Measurements from ENCODE around the gene INF2.
A peak's percentile ranks its signal among the peaks of the same experiment; 100 is the strongest.

Gene INF2

DNA sequence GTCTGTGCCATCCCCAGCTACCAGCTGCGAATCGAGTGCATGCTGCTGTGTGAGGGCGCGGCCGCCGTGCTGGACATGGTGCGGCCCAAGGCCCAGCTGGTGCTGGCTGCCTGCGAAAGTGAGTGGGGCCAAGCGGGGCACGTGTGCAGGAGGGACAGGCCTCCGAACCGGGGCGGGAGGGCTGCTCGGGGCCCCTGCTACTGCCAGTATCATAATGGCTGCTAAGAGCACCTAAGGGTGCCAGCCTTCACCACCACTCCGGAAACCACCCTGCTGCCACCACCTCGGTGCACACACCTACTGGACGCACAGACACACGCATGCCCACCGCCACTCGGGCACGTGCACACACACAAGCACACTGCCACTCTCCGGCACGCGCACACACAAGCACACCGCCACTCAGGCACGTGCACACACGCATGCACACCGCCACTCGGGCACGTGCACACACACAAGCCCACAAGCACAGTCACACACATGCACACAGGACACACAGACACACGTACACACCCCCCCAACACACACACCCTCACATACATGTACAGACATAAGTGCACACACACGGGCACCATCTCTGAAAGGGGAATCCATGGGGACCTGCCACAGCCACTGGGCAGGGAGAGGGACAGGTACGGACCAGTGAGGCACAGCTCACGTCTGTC is 20.8 kb downstream of the INF2 start:
- Histone ChIP-seq H3K4ac (ENCODE audit: low read depth in 1 of 2, low read length in 2 of 2) (no peak overlapping the region), H3K27me3 (ENCODE audit: control insufficient read depth in 1 of 2, insufficient read depth in 1 of 2, low read length in 2 of 2) (no peaks in the 10 kb centered on the region), H4K8ac (ENCODE audit: low read length) (peak overlapping the region; percentile 15), H3K79me1 (replicated peaks; ENCODE audit: low read length, poor library complexity, severe bottlenecking) (peaks cover 19% of the 10 kb centered on the region), H2BK15ac (ENCODE audit: low read depth, poor library complexity, severe bottlenecking) (no peak overlapping the region), H3K18ac (ENCODE audit: low read depth in 1 of 2, low read length in 2 of 2) (no peak overlapping the region), H3K9ac (ENCODE audit: low read length) (no peak overlapping the region), H2AFZ (ENCODE audit: low read depth, low read length) (no peak overlapping the region), H4K91ac (ENCODE audit: low read length) (peak overlapping the region; percentile 44), H3K36me3 (ENCODE audit: control insufficient read depth in 1 of 2, insufficient read depth in 2 of 2, low read depth in 1 of 2, low read length in 2 of 2) (peaks cover 71 to 89% of the 10 kb centered on the region in 2 experiments), H2BK120ac (ENCODE audit: low read depth, low read length) (no peak overlapping the region), H3K27ac (ENCODE audit: low read length, poor library complexity, severe bottlenecking) (no peak overlapping the region), H3K4me1 (ENCODE audit: control insufficient read depth, insufficient read depth, low read depth, low read length) (peaks cover 42% of the 10 kb centered on the region), H2BK12ac (ENCODE audit: low read length in 2 of 2) (peak overlapping the region in 1 of 2 experiments; percentile 10), H2AK5ac (ENCODE audit: low read length, severe bottlenecking) (no peak overlapping the region), H3K4me3 (ENCODE audit: insufficient read depth in 1 of 2, low read depth in 1 of 2, low read length in 2 of 2) (no peak overlapping the region), H3K9me3 (ENCODE audit: control insufficient read depth, low read length) (no peaks in the 10 kb centered on the region), H3K4me2 (ENCODE audit: low read length, poor library complexity, severe bottlenecking) (no peak overlapping the region), H3K14ac (ENCODE audit: low read length in 2 of 2) (no peak overlapping the region), H2BK5ac (ENCODE audit: low read depth, low read length, poor library complexity, severe bottlenecking) (no peak overlapping the region), H3K23ac (ENCODE audit: low read length in 2 of 2) (no peak overlapping the region)
- WGBS, result 94% methylated on average over 34 of the region's 34 CpGs
- DNase-seq, result no peak

DNA sequence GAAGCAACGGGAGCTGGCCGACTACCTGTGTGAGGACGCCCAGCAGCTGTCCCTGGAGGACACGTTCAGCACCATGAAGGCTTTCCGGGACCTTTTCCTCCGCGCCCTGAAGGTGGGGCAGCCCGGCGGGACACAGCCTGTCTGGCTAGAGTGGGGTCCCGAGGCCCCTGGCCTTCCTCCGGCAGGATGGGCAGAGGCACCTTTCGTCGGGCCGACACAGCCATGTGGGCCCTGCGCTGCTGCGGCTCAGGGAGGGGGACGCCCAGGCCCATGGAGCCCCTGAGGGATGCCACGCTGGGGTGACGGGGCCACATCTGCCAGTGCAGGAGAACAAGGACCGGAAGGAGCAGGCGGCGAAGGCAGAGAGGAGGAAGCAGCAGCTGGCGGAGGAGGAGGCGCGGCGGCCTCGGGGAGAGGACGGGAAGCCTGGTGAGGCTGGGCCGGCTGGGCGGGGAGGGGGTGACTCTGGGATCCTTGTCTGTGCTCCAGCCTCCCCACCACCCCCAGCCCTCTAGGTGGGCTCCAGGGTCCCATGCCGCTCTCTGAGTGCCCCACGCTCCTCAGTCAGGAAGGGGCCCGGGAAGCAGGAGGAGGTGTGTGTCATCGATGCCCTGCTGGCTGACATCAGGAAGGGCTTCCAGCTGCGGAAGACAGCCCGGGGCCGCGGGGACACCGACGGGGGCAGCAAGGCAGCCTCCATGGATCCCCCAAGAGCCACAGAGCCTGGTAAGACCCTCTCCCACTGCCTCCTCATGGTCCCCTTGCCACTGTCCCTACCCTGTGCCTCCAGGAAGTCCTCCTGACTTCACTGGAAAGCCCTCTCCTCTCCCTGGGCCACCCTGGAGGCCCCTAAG is 23.7 kb downstream of the INF2 start:
- Histone ChIP-seq H2AK5ac (ENCODE audit: low read length, severe bottlenecking) (no peak overlapping the region), H2BK5ac (ENCODE audit: low read depth, low read length, poor library complexity, severe bottlenecking) (no peak overlapping the region), H2BK12ac (ENCODE audit: low read length in 2 of 2) (no peak overlapping the region), H3K9me3 (ENCODE audit: control insufficient read depth, low read length) (no peaks in the 10 kb centered on the region), H3K9ac (ENCODE audit: low read length) (no peak overlapping the region), H3K23ac (ENCODE audit: low read length in 2 of 2) (no peak overlapping the region), H2AFZ (ENCODE audit: low read depth, low read length) (no peak overlapping the region), H3K4me3 (ENCODE audit: insufficient read depth in 1 of 2, low read depth in 1 of 2, low read length in 2 of 2) (no peak overlapping the region), H4K91ac (ENCODE audit: low read length) (no peak overlapping the region), H3K27me3 (ENCODE audit: control insufficient read depth in 1 of 2, insufficient read depth in 1 of 2, low read length in 2 of 2) (no peaks in the 10 kb centered on the region), H3K4me1 (ENCODE audit: control insufficient read depth, insufficient read depth, low read depth, low read length) (peaks cover 16% of the 10 kb centered on the region), H2BK15ac (ENCODE audit: low read depth, poor library complexity, severe bottlenecking) (no peak overlapping the region), H4K8ac (ENCODE audit: low read length) (no peak overlapping the region), H3K4ac (ENCODE audit: low read depth in 1 of 2, low read length in 2 of 2) (no peak overlapping the region), H3K36me3 (ENCODE audit: control insufficient read depth in 1 of 2, insufficient read depth in 2 of 2, low read depth in 1 of 2, low read length in 2 of 2) (peaks cover 77 to 93% of the 10 kb centered on the region in 2 experiments), H2BK120ac (ENCODE audit: low read depth, low read length) (no peak overlapping the region), H3K27ac (ENCODE audit: low read length, poor library complexity, severe bottlenecking) (no peak overlapping the region), H3K14ac (ENCODE audit: low read length in 2 of 2) (no peak overlapping the region), H3K79me1 (replicated peaks; ENCODE audit: low read length, poor library complexity, severe bottlenecking) (peaks cover 13% of the 10 kb centered on the region), H3K18ac (ENCODE audit: low read depth in 1 of 2, low read length in 2 of 2) (no peak overlapping the region), H3K4me2 (ENCODE audit: low read length, poor library complexity, severe bottlenecking) (no peak overlapping the region)
- no peak for DNase-seq
- WGBS, result 97% methylated on average over 40 of the region's 40 CpGs

DNA sequence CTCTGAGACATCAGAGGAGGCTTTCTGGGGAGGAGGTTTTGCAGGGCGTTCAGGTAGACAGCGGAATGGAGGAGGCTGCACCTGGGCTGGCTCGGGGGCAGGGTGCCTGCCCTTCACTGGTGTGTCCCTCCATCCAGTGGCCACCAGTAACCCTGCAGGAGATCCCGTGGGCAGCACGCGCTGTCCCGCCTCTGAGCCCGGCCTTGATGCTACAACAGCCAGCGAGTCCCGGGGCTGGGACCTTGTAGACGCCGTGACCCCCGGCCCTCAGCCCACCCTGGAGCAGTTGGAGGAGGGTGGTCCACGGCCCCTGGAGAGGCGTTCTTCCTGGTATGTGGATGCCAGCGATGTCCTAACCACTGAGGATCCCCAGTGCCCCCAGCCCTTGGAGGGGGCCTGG is 24.6 kb downstream of the INF2 start:
- Histone ChIP-seq H2AK5ac (ENCODE audit: low read length, severe bottlenecking) (no peak overlapping the region), H3K36me3 (ENCODE audit: control insufficient read depth in 1 of 2, insufficient read depth in 2 of 2, low read depth in 1 of 2, low read length in 2 of 2) (peaks cover 80 to 98% of the 10 kb centered on the region in 2 experiments), H3K27me3 (ENCODE audit: control insufficient read depth in 1 of 2, insufficient read depth in 1 of 2, low read length in 2 of 2) (no peaks in the 10 kb centered on the region), H4K91ac (ENCODE audit: low read length) (no peak overlapping the region), H3K4me2 (ENCODE audit: low read length, poor library complexity, severe bottlenecking) (no peak overlapping the region), H3K27ac (ENCODE audit: low read length, poor library complexity, severe bottlenecking) (no peak overlapping the region), H2BK120ac (ENCODE audit: low read depth, low read length) (no peak overlapping the region), H3K4me1 (ENCODE audit: control insufficient read depth, insufficient read depth, low read depth, low read length) (peaks cover 7% of the 10 kb centered on the region), H3K23ac (ENCODE audit: low read length in 2 of 2) (no peak overlapping the region), H3K9ac (ENCODE audit: low read length) (no peak overlapping the region), H3K79me1 (replicated peaks; ENCODE audit: low read length, poor library complexity, severe bottlenecking) (peaks cover 16% of the 10 kb centered on the region), H2BK5ac (ENCODE audit: low read depth, low read length, poor library complexity, severe bottlenecking) (no peak overlapping the region), H3K9me3 (ENCODE audit: control insufficient read depth, low read length) (no peaks in the 10 kb centered on the region), H4K8ac (ENCODE audit: low read length) (no peak overlapping the region), H3K4ac (ENCODE audit: low read depth in 1 of 2, low read length in 2 of 2) (no peak overlapping the region), H3K18ac (ENCODE audit: low read depth in 1 of 2, low read length in 2 of 2) (no peak overlapping the region), H2BK12ac (ENCODE audit: low read length in 2 of 2) (no peak overlapping the region), H2AFZ (ENCODE audit: low read depth, low read length) (no peak overlapping the region), H2BK15ac (ENCODE audit: low read depth, poor library complexity, severe bottlenecking) (no peak overlapping the region), H3K4me3 (ENCODE audit: insufficient read depth in 1 of 2, low read depth in 1 of 2, low read length in 2 of 2) (no peak overlapping the region), H3K14ac (ENCODE audit: low read length in 2 of 2) (no peak overlapping the region)
- WGBS, result 94% methylated on average over 16 of the region's 16 CpGs
- DNase-seq, result no peak

DNA sequence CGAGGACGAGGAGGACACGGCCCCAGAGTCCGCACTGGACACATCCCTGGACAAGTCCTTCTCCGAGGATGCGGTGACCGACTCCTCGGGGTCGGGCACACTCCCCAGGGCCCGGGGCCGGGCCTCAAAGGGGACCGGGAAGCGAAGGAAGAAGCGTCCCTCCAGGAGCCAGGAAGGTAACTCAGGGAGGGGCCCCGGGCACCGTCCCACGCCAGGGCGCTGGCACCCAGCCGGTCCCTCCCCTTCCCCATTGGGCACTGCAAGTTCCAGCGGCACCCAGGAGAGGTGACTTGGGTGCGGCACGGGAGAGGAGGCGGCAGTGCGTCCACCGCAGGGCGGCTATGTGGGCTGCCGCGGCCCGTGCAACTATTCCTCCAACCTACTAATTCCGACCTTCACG is 25.3 kb downstream of the INF2 start:
- no peak overlapping the region for H3K4ac ChIP-seq (ENCODE audit: low read depth in 1 of 2, low read length in 2 of 2)
- H4K91ac ChIP-seq (ENCODE audit: low read length), result no peak overlapping the region
- no peaks in the 10 kb centered on the region for H3K27me3 ChIP-seq (ENCODE audit: control insufficient read depth in 1 of 2, insufficient read depth in 1 of 2, low read length in 2 of 2)
- H3K9ac ChIP-seq (ENCODE audit: low read length), result no peak overlapping the region
- H3K14ac ChIP-seq (ENCODE audit: low read length in 2 of 2), result no peak overlapping the region
- H3K36me3 ChIP-seq (ENCODE audit: control insufficient read depth in 1 of 2, insufficient read depth in 2 of 2, low read depth in 1 of 2, low read length in 2 of 2), result peaks cover 84 to 98% of the 10 kb centered on the region in 2 experiments
- no peak overlapping the region for H2AFZ ChIP-seq (ENCODE audit: low read depth, low read length)
- H3K79me1 ChIP-seq (replicated peaks; ENCODE audit: low read length, poor library complexity, severe bottlenecking), result peaks cover 15% of the 10 kb centered on the region
- H3K18ac ChIP-seq (ENCODE audit: low read depth in 1 of 2, low read length in 2 of 2), result no peak overlapping the region
- no peak overlapping the region for H2BK15ac ChIP-seq (ENCODE audit: low read depth, poor library complexity, severe bottlenecking)
- no peak overlapping the region for H2BK120ac ChIP-seq (ENCODE audit: low read depth, low read length)
- DNase-seq, result no peak
- H3K4me2 ChIP-seq (ENCODE audit: low read length, poor library complexity, severe bottlenecking), result no peak overlapping the region
- no peak overlapping the region for H3K4me3 ChIP-seq (ENCODE audit: insufficient read depth in 1 of 2, low read depth in 1 of 2, low read length in 2 of 2)
- no peak overlapping the region for H2BK5ac ChIP-seq (ENCODE audit: low read depth, low read length, poor library complexity, severe bottlenecking)
- peaks cover 4% of the 10 kb centered on the region for H3K4me1 ChIP-seq (ENCODE audit: control insufficient read depth, insufficient read depth, low read depth, low read length)
- H4K8ac ChIP-seq (ENCODE audit: low read length), result no peak overlapping the region
- H2AK5ac ChIP-seq (ENCODE audit: low read length, severe bottlenecking), result no peak overlapping the region
- no peaks in the 10 kb centered on the region for H3K9me3 ChIP-seq (ENCODE audit: control insufficient read depth, low read length)
- H2BK12ac ChIP-seq (ENCODE audit: low read length in 2 of 2), result no peak overlapping the region
- H3K27ac ChIP-seq (ENCODE audit: low read length, poor library complexity, severe bottlenecking), result no peak overlapping the region
- WGBS, result 98% methylated on average over 31 of the region's 31 CpGs
- H3K23ac ChIP-seq (ENCODE audit: low read length in 2 of 2), result no peak overlapping the region

Data from mesenchymal stem cell (in vitro differentiated cells and primary cell).